Ovary (tissue), 9 donors: ENCODE data around the gene KIF13A. TPM values are rescaled to one million over a fixed set of nuclear protein-coding genes. Genes with fewer than 3 reads are reported as not detected.

Experiments
- DNase-seq, 5 donors: peaks; one replicate each; pipeline ENCODE4 v3.0.0-alpha.2; 2019 to 2020
- H3K27ac ChIP-seq, 2 donors: fragments of 200-600 bp; one replicate each; pipeline versions ENCODE4 v1.5.1 to v1.8.0; 2019 to 2022
- H3K27me3 ChIP-seq: fragments of 200-600 bp; one replicate; pipeline ENCODE4 v1.8.0; 2022
- H3K36me3 ChIP-seq: fragments of 200-600 bp; sonication (generic); one replicate; pipeline ENCODE4 v1.5.1; 2019
- H3K4me1 ChIP-seq: one replicate; pipeline ENCODE4 v1.8.1; 2013; ENCODE audit warnings: mild to moderate bottlenecking, moderate library complexity; ENCODE audit not compliant: insufficient read depth
- H3K4me3 ChIP-seq: fragments of 200-600 bp; sonication (generic); one replicate; pipeline ENCODE4 v1.5.1; 2017
- H3K9me3 ChIP-seq, 2 donors: fragments of 200-600 bp in 1 of 2; sonication (generic) in 1 of 2; one replicate each; pipeline versions ENCODE4 v1.5.1 to v1.8.1; 2013 to 2019; ENCODE audit warnings: mild to moderate bottlenecking in 1 of 2, moderate library complexity in 1 of 2
- EP300 ChIP-seq: sonication (generic); formaldehyde crosslinking; IDR thresholded peaks from one replicate; pipeline ENCODE4 v1.6.1; 2017; ENCODE audit warnings: antibody characterized with exemption
- POLR2A ChIP-seq: fragments of 450-650 bp; IDR thresholded peaks from one replicate; pipeline ENCODE4 v1.6.1; 2017; ENCODE audit warnings: antibody characterized with exemption, mild to moderate bottlenecking, moderate library complexity
- WGBS, 3 donors: extraction: QIAGEN DNeasy Blood & Tissue Kit in 1 of 3; methylation state at CpG; one replicate each; pipeline versions ENCODE4 v1.1.5 to v1.1.7; 2013 to 2017; 5-methylcytosine and 5-hydroxymethylcytosine counted together
- intact Hi-C, 4 donors: fragments of 100-400 bp; cut with DNase I; formaldehyde crosslinking; loops; one replicate each; pipeline versions ENCODE4 v1.11.0 to v1.15.1; 2022 to 2023
- polyA plus RNA-seq, 2 donors: library from polyadenylated mRNA; stranded (reverse); fragments of 200-250 nt in 1 of 2; fragments of 350-450 nt in 1 of 2; fragmentation: Illumina TruSeq in 1 of 2; extraction: RNeasy Lipid Tissue Mini Kit (QIAGEN cat#74804) in 1 of 2; gene quantifications; one replicate each; pipeline ENCODE4 v1.2.3, GENCODE V29; 2013 to 2014
- total RNA-seq, 7 donors: library from RNA; depleted of rRNA in 2 of 7; stranded (reverse); fragments of >200 nt in 2 of 7; fragmentation: NEBNext Ultra II Directional in 3 of 7; extraction: Animal tissue kit (Norgen Biotek cat#: 25700) in 3 of 7; gene quantifications; one replicate each; pipeline versions ENCODE4 v1.1.0 to v1.2.4, GENCODE V29; 2016 to 2023
- TF ChIP-seq, protein P1 (sequence below), 3 donors: fragments of 450-650 bp in 2 of 3; fragments of 200-600 bp in 1 of 3; IDR thresholded peaks; one replicate each; pipeline versions ENCODE4 v1.5.1 to v1.8.0; 2016 to 2022; ENCODE audit warnings: antibody characterized with exemption in 3 of 3, mild to moderate bottlenecking in 1 of 3
- donor health status: DM: no; HTN: no; CAD: no; lungs with moderate emphysema.
- donor health status: DM: no; HTN: no; CAD: no.
- donor health status: Bipolar disorder and iron deficiency.
- donor health status: DM: yes; HTN: yes; CAD: no.
- donor health status: DM: no; HTN: no; CAD: no.
- donor health status: DM: yes; HTN: yes; CAD: no.

KIF13A gene
- total and polyA plus RNA-seq, 9 donors, result 18.4 to 44.4 (median 38.0) TPM

- Histone ChIP-seq H3K9me3 (no peaks in the 10 kb centered on the region), H3K4me3 (no peak overlapping the region), H3K36me3 (no peaks in the 10 kb centered on the region), H3K27me3 (no peaks in the 10 kb centered on the region), H3K27ac (no peak overlapping the region), H3K4me1 (peaks cover 9% of the 10 kb centered on the region)
- TF ChIP-seq, protein P1, sequence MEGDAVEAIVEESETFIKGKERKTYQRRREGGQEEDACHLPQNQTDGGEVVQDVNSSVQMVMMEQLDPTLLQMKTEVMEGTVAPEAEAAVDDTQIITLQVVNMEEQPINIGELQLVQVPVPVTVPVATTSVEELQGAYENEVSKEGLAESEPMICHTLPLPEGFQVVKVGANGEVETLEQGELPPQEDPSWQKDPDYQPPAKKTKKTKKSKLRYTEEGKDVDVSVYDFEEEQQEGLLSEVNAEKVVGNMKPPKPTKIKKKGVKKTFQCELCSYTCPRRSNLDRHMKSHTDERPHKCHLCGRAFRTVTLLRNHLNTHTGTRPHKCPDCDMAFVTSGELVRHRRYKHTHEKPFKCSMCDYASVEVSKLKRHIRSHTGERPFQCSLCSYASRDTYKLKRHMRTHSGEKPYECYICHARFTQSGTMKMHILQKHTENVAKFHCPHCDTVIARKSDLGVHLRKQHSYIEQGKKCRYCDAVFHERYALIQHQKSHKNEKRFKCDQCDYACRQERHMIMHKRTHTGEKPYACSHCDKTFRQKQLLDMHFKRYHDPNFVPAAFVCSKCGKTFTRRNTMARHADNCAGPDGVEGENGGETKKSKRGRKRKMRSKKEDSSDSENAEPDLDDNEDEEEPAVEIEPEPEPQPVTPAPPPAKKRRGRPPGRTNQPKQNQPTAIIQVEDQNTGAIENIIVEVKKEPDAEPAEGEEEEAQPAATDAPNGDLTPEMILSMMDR (IDR thresholded peaks at IDR 0.05), result no peak
- no peak for TF ChIP-seq POLR2A
- TF ChIP-seq EP300, result no peak
- WGBS, 3 donors, result 30 to 51% (median 39%) methylated on average over 6 of the region's 6 CpGs
- intact Hi-C loops, result no loop called here
- peak in 3 of 5 donors; percentile 27 to 70 (median 63) for DNase-seq
Measured at GRCh38 chr6:17962436-17963031, 24.9 kb downstream of the KIF13A start.

GRCh38 chr6:17959302-17959701 lies 28.1 kb downstream of the KIF13A start:
- no peaks in the 10 kb centered on the region for H3K27me3 ChIP-seq
- 7 to 10% (median 9%) methylated on average over 1 of the region's 1 CpG for WGBS, 3 donors
- H3K27ac ChIP-seq, result no peak overlapping the region
- H3K4me3 ChIP-seq, result no peak overlapping the region
- peaks cover 14% of the 10 kb centered on the region for H3K4me1 ChIP-seq
- H3K9me3 ChIP-seq, result no peaks in the 10 kb centered on the region
- intact Hi-C loops, result no loop called here
- TF ChIP-seq EP300, result no peak
- no peak for TF ChIP-seq POLR2A
- TF ChIP-seq, protein P1 (IDR thresholded peaks at IDR 0.05), result no peak
- DNase-seq, result no peak
- H3K36me3 ChIP-seq, result no peaks in the 10 kb centered on the region

DNA sequence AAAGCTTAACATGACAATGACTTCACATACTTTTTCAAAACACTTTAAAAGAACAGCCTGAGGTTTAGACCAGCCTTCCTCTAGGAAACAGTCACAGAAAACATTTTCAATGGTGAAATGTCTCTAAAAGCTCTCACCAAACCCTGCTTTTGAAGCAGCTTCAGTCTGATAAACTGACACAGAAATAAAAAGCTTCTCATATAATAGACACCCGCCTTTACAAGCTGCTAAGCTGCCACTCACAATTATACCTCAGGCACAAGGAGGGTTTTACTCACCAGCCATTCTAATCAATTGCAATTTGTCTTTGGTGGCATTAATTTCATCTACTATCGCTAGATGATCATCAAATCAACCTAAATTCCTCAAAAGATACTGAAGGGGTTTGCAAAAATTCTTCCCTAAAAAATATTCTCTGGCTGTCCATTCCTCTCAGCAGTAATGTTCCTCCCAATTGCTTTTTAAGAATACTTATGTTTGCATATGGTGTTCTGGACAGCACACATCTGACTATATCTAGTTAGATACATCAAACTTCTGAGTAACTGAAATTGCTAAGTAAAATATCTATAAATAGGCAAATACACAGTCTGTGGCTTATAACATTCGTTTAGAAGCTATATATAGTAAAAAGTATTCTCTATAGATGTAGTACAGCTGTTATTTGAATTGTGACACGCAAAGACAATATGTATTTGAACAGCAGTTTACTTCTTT lies 29.4 kb downstream of the KIF13A start:
- Histone ChIP-seq H3K27me3 (no peaks in the 10 kb centered on the region), H3K4me3 (no peak overlapping the region), H3K4me1 (peaks cover 14% of the 10 kb centered on the region), H3K36me3 (no peaks in the 10 kb centered on the region), H3K27ac (peak overlapping the region in 1 of 2 donors; percentile 2), H3K9me3 (no peaks in the 10 kb centered on the region)
- 72 to 76% (median 74%) methylated on average over 4 of the region's 4 CpGs for WGBS, 3 donors
- TF ChIP-seq, protein P1 (IDR thresholded peaks at IDR 0.05), result no peak
- TF ChIP-seq EP300, result no peak
- TF ChIP-seq POLR2A, result no peak
- no peak for DNase-seq
- intact Hi-C loops, result no loop called here

DNA sequence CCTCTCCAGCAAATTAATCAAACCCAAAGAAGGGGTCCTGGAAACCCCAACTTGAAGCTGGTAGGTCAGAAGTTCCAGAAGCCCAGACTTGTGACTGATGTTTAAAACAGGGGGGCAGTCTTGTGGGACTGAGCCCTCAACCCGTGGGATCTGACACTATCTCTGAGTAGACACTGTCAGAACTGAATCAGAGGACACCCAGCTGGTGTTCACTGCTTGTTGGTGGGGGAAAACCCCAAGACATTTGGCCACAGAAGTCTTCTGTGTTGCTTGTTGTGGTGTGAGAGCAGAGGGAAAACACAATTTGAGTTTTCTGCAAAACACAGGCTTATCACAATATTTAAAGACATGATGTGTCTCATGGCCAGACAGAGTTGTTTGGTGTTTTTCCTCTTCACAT lies 29.9 kb downstream of the KIF13A start:
- intact Hi-C loops, result no loop called here
- Histone ChIP-seq H3K36me3 (no peaks in the 10 kb centered on the region), H3K9me3 (no peaks in the 10 kb centered on the region), H3K4me1 (peaks cover 14% of the 10 kb centered on the region), H3K4me3 (no peak overlapping the region), H3K27ac (peak overlapping the region in 1 of 2 donors; percentile 2), H3K27me3 (no peaks in the 10 kb centered on the region)
- no peak for DNase-seq
- TF ChIP-seq, protein P1 (IDR thresholded peaks at IDR 0.05), result no peak
- TF ChIP-seq EP300, result no peak
- 0 to 11% (median 5%) methylated on average over 1 of the region's 1 CpG for WGBS, 3 donors
